IPS-20b (cell line): ENCODE results near the gene DNER.

Experiments
- H3K27ac ChIP-seq: one replicate; pipeline ENCODE4 v1.5.1; 2013; ENCODE audit warnings: low read length
- H3K27me3 ChIP-seq: 2 replicates; pipeline ENCODE4 v1.6.1; 2013; ENCODE audit warnings: mild to moderate bottlenecking, low read length, inconsistent platforms; ENCODE audit not compliant: insufficient read depth
- H3K36me3 ChIP-seq: 2 replicates; pipeline ENCODE4 v1.6.1; 2013; ENCODE audit warnings: low read depth, mild to moderate bottlenecking, inconsistent platforms, low read length, moderate library complexity; ENCODE audit not compliant: insufficient read depth
- H3K4me1 ChIP-seq: 2 replicates; pipeline ENCODE4 v1.6.1; 2013; ENCODE audit warnings: mild to moderate bottlenecking, control low read depth, inconsistent platforms, low read length, moderate library complexity; ENCODE audit not compliant: insufficient read depth
- H3K4me3 ChIP-seq: 2 replicates; pipeline ENCODE4 v1.5.1; 2013; ENCODE audit warnings: mild to moderate bottlenecking, low read length, inconsistent platforms
- H3K9ac ChIP-seq: 2 replicates; pipeline ENCODE4 v1.6.1; 2013; ENCODE audit warnings: low read depth, mild to moderate bottlenecking, inconsistent platforms, low read length, moderate library complexity
- H3K9me3 ChIP-seq: 2 replicates; pipeline ENCODE4 v1.6.1; 2013; ENCODE audit warnings: mild to moderate bottlenecking, low read depth, low read length, inconsistent platforms; ENCODE audit not compliant: insufficient read depth

DNER gene

GRCh38 chr2:229611360-229611759, 103.0 kb downstream of the DNER start:
- Histone ChIP-seq H3K9ac (no peak overlapping the region), H3K4me3 (no peak overlapping the region), H3K9me3 (no peaks in the 10 kb centered on the region), H3K4me1 (no peaks in the 10 kb centered on the region), H3K27me3 (no peaks in the 10 kb centered on the region), H3K36me3 (no peaks in the 10 kb centered on the region), H3K27ac (no peak overlapping the region)

- no peak overlapping the region for H3K27ac ChIP-seq
- H3K36me3 ChIP-seq, result no peaks in the 10 kb centered on the region
- no peaks in the 10 kb centered on the region for H3K27me3 ChIP-seq
- H3K9me3 ChIP-seq, result no peaks in the 10 kb centered on the region
- H3K9ac ChIP-seq, result no peak overlapping the region
- no peaks in the 10 kb centered on the region for H3K4me1 ChIP-seq
- no peak overlapping the region for H3K4me3 ChIP-seq
Measured at GRCh38 chr2:229610872-229611271, 103.5 kb downstream of the DNER start.

GRCh38 chr2:229610333-229610732, 104.0 kb downstream of the DNER start:
- no peak overlapping the region for H3K27ac ChIP-seq
- H3K9me3 ChIP-seq, result no peaks in the 10 kb centered on the region
- H3K4me3 ChIP-seq, result no peak overlapping the region
- no peak overlapping the region for H3K9ac ChIP-seq
- H3K36me3 ChIP-seq, result no peaks in the 10 kb centered on the region
- no peaks in the 10 kb centered on the region for H3K4me1 ChIP-seq
- H3K27me3 ChIP-seq, result no peaks in the 10 kb centered on the region

- Histone ChIP-seq H3K27me3 (no peaks in the 10 kb centered on the region), H3K9me3 (no peaks in the 10 kb centered on the region), H3K27ac (no peak overlapping the region), H3K4me3 (no peak overlapping the region), H3K9ac (no peak overlapping the region), H3K36me3 (no peaks in the 10 kb centered on the region), H3K4me1 (no peaks in the 10 kb centered on the region)
Measured at GRCh38 chr2:229601936-229602335, 112.4 kb downstream of the DNER start.

- no peak overlapping the region for H3K9ac ChIP-seq
- no peak overlapping the region for H3K4me3 ChIP-seq
- no peaks in the 10 kb centered on the region for H3K4me1 ChIP-seq
- no peaks in the 10 kb centered on the region for H3K27me3 ChIP-seq
- no peaks in the 10 kb centered on the region for H3K9me3 ChIP-seq
- H3K36me3 ChIP-seq, result no peaks in the 10 kb centered on the region
- H3K27ac ChIP-seq, result no peak overlapping the region
Measured at GRCh38 chr2:229601396-229601795, 113.0 kb downstream of the DNER start.

GRCh38 chr2:229598227-229598626, 116.1 kb downstream of the DNER start:
- Histone ChIP-seq H3K9ac (no peak overlapping the region), H3K9me3 (no peaks in the 10 kb centered on the region), H3K4me1 (no peaks in the 10 kb centered on the region), H3K27me3 (no peaks in the 10 kb centered on the region), H3K4me3 (no peak overlapping the region), H3K27ac (no peak overlapping the region), H3K36me3 (no peaks in the 10 kb centered on the region)

GRCh38 chr2:229596796-229597195, 117.6 kb downstream of the DNER start:
- H3K27me3 ChIP-seq, result no peaks in the 10 kb centered on the region
- no peaks in the 10 kb centered on the region for H3K36me3 ChIP-seq
- no peak overlapping the region for H3K9ac ChIP-seq
- H3K9me3 ChIP-seq, result no peaks in the 10 kb centered on the region
- H3K4me3 ChIP-seq, result no peak overlapping the region
- H3K27ac ChIP-seq, result no peak overlapping the region
- H3K4me1 ChIP-seq, result no peaks in the 10 kb centered on the region

GRCh38 chr2:229591611-229592010, 122.7 kb downstream of the DNER start:
- no peaks in the 10 kb centered on the region; the same call in 1 of the 2 replicates for H3K4me1 ChIP-seq
- H3K9me3 ChIP-seq, result no peaks in the 10 kb centered on the region
- no peak overlapping the region for H3K27ac ChIP-seq
- no peaks in the 10 kb centered on the region for H3K27me3 ChIP-seq
- H3K4me3 ChIP-seq, result no peak overlapping the region
- H3K36me3 ChIP-seq, result no peaks in the 10 kb centered on the region
- H3K9ac ChIP-seq, result no peak overlapping the region

- Histone ChIP-seq H3K27me3 (no peaks in the 10 kb centered on the region), H3K9me3 (no peaks in the 10 kb centered on the region), H3K4me3 (peak overlapping the region; percentile 40), H3K4me1 (no peaks in the 10 kb centered on the region; the same call in 1 of the 2 replicates), H3K9ac (0 out of 2 replicates have a peak overlapping the region, but pooled peaks have one; percentile 52), H3K36me3 (no peaks in the 10 kb centered on the region), H3K27ac (no peak overlapping the region)
Measured at GRCh38 chr2:229586746-229587705, 127.3 kb downstream of the DNER start.

GRCh38 chr2:229586012-229586411, 128.3 kb downstream of the DNER start:
- Histone ChIP-seq H3K9ac (no peak overlapping the region), H3K27me3 (no peaks in the 10 kb centered on the region), H3K36me3 (no peaks in the 10 kb centered on the region), H3K4me1 (no peaks in the 10 kb centered on the region; the same call in 1 of the 2 replicates), H3K9me3 (no peaks in the 10 kb centered on the region), H3K27ac (no peak overlapping the region), H3K4me3 (no peak overlapping the region)

- Histone ChIP-seq H3K4me1 (no peaks in the 10 kb centered on the region; the same call in 1 of the 2 replicates), H3K9ac (no peak overlapping the region), H3K36me3 (no peaks in the 10 kb centered on the region), H3K9me3 (no peaks in the 10 kb centered on the region), H3K27me3 (no peaks in the 10 kb centered on the region), H3K4me3 (no peak overlapping the region), H3K27ac (no peak overlapping the region)
Measured at GRCh38 chr2:229582151-229582550, 132.2 kb downstream of the DNER start.
